MM.1S (cell line): ENCODE measurements around the gene BGN.

Experiments
- CTCF ChIP-seq: fragments of 300-600 bp; sonication (generic); IDR thresholded peaks from 2 replicates; pipeline ENCODE4 v1.5.1; 2016; ENCODE audit warnings: antibody characterized with exemption, low read length, mixed read lengths
- EZH2 ChIP-seq: fragments of 300-600 bp; sonication (generic); optimal IDR thresholded peaks from 2 replicates; pipeline ENCODE3; 2017; ENCODE audit warnings: low read depth, mild to moderate bottlenecking, antibody characterized with exemption, low read length, mixed read lengths

DNA sequence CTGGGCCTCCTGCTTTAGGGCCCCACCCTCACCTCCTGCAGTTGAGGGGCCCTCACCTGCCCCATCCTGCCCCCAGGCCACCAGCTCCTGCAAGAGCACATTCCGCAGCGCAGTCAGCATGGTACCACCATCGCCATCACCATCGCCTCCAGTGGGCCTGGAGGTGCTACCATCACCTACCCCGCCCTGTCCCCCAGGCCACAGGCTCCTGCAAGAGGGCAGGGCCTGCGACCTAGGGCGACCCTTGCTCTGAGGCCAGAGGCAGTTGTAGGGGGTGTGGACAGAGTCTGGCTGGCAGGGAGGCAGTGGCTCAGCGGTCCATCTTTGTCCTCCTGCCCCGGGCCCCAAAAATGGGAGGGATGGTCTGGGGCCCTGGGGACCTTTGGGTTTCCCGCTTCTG is 20.5 kb upstream of the BGN start:
- TF ChIP-seq CTCF: no peak
- no peak for TF ChIP-seq EZH2
